HG03565 (cell line): ENCODE results near the gene RBM34.
"Not testable (repeated sequence)": the region's sequence is repeated elsewhere in the genome, so short reads cannot be mapped to it uniquely, and the experiment has no call there.

Source experiments
- ATAC-seq: cut with Tn5 transposase; IDR thresholded peaks from one replicate; pipeline ENCODE4 v1.9.1; 2021; ENCODE audit warnings: mild to moderate bottlenecking, moderate library complexity; ENCODE audit not compliant: unreplicated experiment

Gene RBM34

DNA sequence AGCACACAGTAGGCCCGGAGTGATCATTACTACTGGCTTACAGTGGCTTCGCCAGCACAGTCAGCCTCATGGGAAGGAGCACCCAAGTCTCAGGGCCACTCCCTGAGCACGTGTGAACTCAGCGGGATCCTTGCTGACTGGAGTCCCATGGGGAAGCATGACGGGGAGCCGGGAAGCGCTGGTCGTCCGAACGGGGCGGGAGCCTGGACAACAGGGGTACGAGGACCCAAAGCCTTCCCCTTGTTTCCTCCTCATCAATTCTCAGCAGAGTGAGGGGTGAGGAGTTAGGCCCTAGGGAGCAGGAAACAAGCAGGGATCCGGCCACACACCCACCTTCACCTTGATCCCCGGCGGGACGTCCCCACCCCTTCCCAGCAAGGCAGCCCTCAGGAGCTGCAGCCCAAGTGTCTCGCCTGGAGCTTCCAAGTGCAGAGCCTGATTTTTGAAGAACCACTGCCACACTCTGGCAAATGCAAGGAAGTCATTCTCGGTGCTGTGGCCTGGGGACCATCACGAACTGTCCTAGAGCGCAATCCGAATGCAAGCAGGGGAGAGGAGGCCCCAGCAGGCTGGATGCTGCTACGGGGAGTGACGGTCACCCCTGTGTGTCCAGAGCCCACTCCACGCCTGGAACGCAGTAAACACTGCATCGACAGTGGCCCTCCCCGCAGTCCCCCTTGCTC, 67.9 kb downstream of the RBM34 start:
- ATAC-seq = no peak

- not testable (repeated sequence) for ATAC-seq
Measured at GRCh38 chr1:235092415-235092814, 68.6 kb downstream of the RBM34 start.

- not testable (repeated sequence) for ATAC-seq
Measured at GRCh38 chr1:235092045-235092406, 69.0 kb downstream of the RBM34 start.

DNA sequence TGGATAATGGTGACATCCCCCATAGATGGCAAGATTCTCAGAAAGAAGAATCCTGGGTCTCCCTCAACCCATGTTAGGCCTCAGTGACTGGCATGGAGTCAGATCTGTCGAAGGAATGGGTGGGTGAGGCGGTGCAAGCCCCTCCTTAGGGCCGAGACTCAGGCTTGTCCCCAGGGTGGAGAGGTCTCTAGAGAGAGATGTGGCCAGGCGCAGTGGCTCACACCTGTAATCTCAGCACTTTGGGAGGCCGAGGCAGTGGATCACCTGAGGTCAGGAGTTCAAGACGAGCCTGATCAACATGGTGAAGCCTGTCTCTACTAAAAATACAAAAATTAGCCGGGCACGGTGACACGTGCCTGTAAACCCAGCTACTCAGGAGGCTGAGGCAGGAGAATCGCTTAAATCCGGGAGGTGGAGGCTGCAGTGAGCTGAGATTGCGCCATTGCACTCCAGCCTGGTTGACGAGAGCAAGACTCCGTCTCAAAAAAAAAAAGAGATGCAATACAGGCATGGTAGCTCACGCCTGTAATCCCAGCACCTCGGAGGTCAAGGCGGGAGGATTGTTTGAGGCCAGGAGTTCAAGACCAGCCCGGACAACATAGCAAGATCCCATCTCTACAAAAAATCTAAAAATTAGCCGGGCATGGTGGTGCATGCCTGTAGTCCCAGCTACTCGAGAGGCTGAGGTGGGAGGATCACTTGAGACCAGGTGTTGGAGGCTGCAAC, 69.6 kb downstream of the RBM34 start:
- not testable (repeated sequence) for ATAC-seq

- ATAC-seq = no peak
Measured at GRCh38 chr1:235090406-235091069, 70.5 kb downstream of the RBM34 start.

DNA sequence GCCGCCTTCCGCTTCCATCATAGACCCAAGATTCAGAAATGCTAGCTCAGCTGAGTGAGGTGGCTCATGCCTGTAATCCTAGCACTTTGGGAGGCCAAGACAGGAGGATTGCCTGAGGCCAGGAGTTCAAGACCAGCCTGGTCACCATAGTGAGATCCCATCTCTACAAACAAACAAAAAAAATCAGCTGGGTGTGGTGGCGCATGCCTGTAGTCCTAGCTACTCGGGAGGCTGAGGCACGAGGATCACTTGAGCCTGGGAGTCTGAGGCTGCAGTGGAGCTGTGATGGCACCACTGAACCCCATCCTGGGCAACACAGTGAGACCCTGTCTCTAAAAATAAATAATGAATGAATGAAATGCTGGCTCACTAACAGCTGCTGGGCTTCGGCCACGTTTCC, 72.1 kb downstream of the RBM34 start:
- no peak for ATAC-seq

DNA sequence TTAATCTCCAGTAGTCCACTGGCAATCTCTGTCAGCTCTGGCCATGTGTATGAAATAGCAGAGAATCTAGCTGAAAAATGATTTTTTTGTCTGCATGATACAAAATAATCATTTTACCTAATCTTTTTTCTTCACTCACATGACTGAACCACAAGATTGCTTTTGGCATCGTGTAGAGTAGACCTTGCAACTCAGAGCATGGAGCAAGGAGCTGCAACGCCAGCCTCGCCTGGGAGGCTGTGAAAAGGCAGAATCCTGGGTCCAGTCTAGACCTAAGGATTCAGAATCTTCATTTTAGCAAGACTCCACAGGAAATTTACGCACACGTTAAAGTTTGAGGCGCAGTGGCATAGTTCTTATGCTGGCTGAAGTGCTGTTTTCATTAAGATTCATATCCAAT, 72.6 kb downstream of the RBM34 start:
- no peak for ATAC-seq

DNA sequence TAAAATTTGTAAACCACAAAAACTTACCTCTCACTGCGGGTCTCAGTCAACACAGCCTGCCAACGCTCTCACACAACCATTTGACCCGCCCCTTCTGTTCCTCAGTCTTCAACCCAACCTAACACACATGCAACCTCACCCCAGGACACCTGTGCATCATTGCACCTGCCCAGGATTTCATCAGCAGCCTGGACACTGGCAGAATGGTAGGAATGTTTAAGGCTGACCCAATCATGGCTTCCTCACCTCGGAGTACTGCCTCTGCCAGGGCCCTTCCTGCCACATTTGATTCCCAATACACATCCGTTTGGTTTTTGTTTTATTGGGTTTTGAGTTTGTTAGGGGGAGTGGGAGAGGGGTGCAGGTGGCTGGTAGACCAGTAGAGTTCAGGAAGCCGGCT, 73.1 kb downstream of the RBM34 start:
- ATAC-seq = no peak

- not testable (repeated sequence) for ATAC-seq
Measured at GRCh38 chr1:235085411-235086117, 75.5 kb downstream of the RBM34 start.
